ENCODE measurements around the gene RAD51B. TPM values are rescaled to one million over a fixed set of nuclear protein-coding genes. Genes with fewer than 3 reads are reported as not detected.

RAD51B gene
- polyA plus RNA-seq, 3 donors: 3.6 to 11.6 (median 9.4) TPM

DNA sequence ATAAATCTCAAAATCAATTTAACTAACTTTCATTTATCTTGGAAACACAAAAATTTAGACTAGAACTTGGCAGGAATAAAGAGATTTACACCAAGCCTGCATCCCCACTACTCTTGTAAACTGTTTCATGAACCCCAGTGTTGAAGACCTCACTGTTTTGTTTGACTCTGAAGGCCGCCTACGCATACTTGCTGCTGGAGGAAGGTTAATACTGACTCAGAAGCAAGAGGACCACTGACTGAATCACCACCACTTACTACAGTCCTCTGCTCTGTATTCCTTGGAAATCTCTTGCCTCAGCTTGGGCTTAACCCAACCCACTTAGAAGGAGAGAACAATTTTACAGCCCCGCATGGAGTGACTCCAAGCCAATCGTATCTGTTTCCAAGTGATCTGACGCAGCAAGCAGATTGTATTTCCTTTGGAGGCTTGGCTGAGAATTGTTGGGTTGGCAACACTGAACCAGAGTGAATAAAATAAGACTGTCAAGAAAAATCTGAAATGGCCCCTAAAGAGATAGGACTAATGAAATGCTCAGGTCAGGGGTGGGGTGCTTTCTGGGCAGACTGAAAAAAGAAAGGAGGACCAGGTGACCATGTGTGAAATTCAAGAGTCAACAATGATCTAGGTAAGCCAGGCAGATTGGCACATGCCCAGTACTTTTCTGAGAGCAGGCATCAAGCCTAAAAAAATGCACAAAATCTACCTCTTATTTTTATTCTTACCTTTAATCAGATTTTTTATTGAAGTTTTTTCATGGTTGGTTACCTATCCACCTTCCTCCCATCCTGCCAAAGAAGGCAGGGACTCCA lies 724.7 kb downstream of the RAD51B start:
- intact Hi-C loops (cut with micrococcal nuclease): no loop called here

GRCh38 chr14:68546839-68547238 lies 727.3 kb downstream of the RAD51B start:
- Mint-ChIP-seq H3K27me3 (ENCODE audit: low read depth in 3 of 3) (peaks cover 0 to 1% (median 1%) of the 10 kb centered on the region in 3 donors), H3K36me3 (peaks cover 0 to 12% of the 10 kb centered on the region in 2 donors), H3K9me3 (no peaks in the 10 kb centered on the region), H3K27ac (peak overlapping the region in 1 of 7 donors; percentile 63), H3K4me1 (peaks cover 18% of the 10 kb centered on the region), H3K4me3 (no peak overlapping the region)
- H3K27me3 ChIP-seq (ENCODE audit: control insufficient read depth in 2 of 2, insufficient read depth in 2 of 2, low read length in 2 of 2): no peaks in the 10 kb centered on the region
- intact Hi-C loops (cut with micrococcal nuclease): no loop called here
- no peak for TF ChIP-seq CTCF (IDR thresholded peaks at IDR 0.05)
- H3K27ac ChIP-seq (ENCODE audit: low read depth in 1 of 2, low read length in 2 of 2): no peak overlapping the region
- no peak overlapping the region for H3K4me2 ChIP-seq (replicated peaks; ENCODE audit: extremely low read depth, low read length, poor library complexity, severe bottlenecking)
- H2AFZ ChIP-seq (ENCODE audit: insufficient read depth, low read depth, low read length, poor library complexity, severe bottlenecking): no peak overlapping the region
- no peak overlapping the region for H3K9ac ChIP-seq (ENCODE audit: insufficient read depth, low read length, poor library complexity, severe bottlenecking)
- no peaks in the 10 kb centered on the region for H3K9me3 ChIP-seq (replicated peaks in 1 of 2; ENCODE audit: control insufficient read depth in 1 of 2, insufficient read depth in 1 of 2, low read length in 2 of 2)
- peaks cover 2 to 15% of the 10 kb centered on the region in 2 donors for H3K4me1 ChIP-seq (ENCODE audit: control insufficient read depth in 1 of 2, insufficient read depth in 2 of 2, low read length in 2 of 2)
- H3K79me2 ChIP-seq (ENCODE audit: insufficient read depth, low read length): no peaks in the 10 kb centered on the region
- no peak overlapping the region for H3K4me3 ChIP-seq (replicated peaks in 1 of 3; ENCODE audit: low read depth in 2 of 3, low read length in 3 of 3)
- no peaks in the 10 kb centered on the region for H3K36me3 ChIP-seq (replicated peaks in 1 of 2; ENCODE audit: control insufficient read depth in 1 of 2, insufficient read depth in 2 of 2, low read length in 2 of 2)
- no peaks in the 10 kb centered on the region for H4K20me1 ChIP-seq (ENCODE audit: insufficient read depth, low read length)
- 100% methylated on average over 4 of the region's 5 CpGs for WGBS (ENCODE audit: insufficient coverage)
- no peak for DNase-seq

More for the DNA sequence above, 724.7 kb downstream of the RAD51B start:
- H3K27me3 Mint-ChIP-seq (ENCODE audit: low read depth in 3 of 3): no peaks in the 10 kb centered on the region
- no peak overlapping the region for H3K9ac ChIP-seq (ENCODE audit: insufficient read depth, low read length, poor library complexity, severe bottlenecking)
- H3K27ac Mint-ChIP-seq: no peak overlapping the region
- no peaks in the 10 kb centered on the region for H4K20me1 ChIP-seq (ENCODE audit: insufficient read depth, low read length)
- no peaks in the 10 kb centered on the region for H3K79me2 ChIP-seq (ENCODE audit: insufficient read depth, low read length)
- DNase-seq: no peak
- peaks cover 11% of the 10 kb centered on the region for H3K4me1 Mint-ChIP-seq
- WGBS (ENCODE audit: insufficient coverage): 100% methylated on average over 3 of the region's 5 CpGs
- H3K27ac ChIP-seq (ENCODE audit: low read depth in 1 of 2, low read length in 2 of 2): no peak overlapping the region
- H3K9me3 Mint-ChIP-seq: no peaks in the 10 kb centered on the region
- no peaks in the 10 kb centered on the region for H3K36me3 ChIP-seq (replicated peaks in 1 of 2; ENCODE audit: control insufficient read depth in 1 of 2, insufficient read depth in 2 of 2, low read length in 2 of 2)
- no peaks in the 10 kb centered on the region for H3K9me3 ChIP-seq (replicated peaks in 1 of 2; ENCODE audit: control insufficient read depth in 1 of 2, insufficient read depth in 1 of 2, low read length in 2 of 2)
- no peak overlapping the region for H3K4me3 ChIP-seq (replicated peaks in 1 of 3; ENCODE audit: low read depth in 2 of 3, low read length in 3 of 3)
- no peak overlapping the region for H2AFZ ChIP-seq (ENCODE audit: insufficient read depth, low read depth, low read length, poor library complexity, severe bottlenecking)
- no peak for TF ChIP-seq CTCF (IDR thresholded peaks at IDR 0.05)
- H3K4me1 ChIP-seq (ENCODE audit: control insufficient read depth in 1 of 2, insufficient read depth in 2 of 2, low read length in 2 of 2): no peaks in the 10 kb centered on the region
- H3K36me3 Mint-ChIP-seq: peaks cover 0 to 8% of the 10 kb centered on the region in 2 donors
- H3K4me3 Mint-ChIP-seq: no peak overlapping the region
- no peak overlapping the region for H3K4me2 ChIP-seq (replicated peaks; ENCODE audit: extremely low read depth, low read length, poor library complexity, severe bottlenecking)
- no peaks in the 10 kb centered on the region for H3K27me3 ChIP-seq (ENCODE audit: control insufficient read depth in 2 of 2, insufficient read depth in 2 of 2, low read length in 2 of 2)
